ENCODE measurements around the gene NUDT4B. TPM values are rescaled to one million over a fixed set of nuclear protein-coding genes. Genes with fewer than 3 reads are reported as not detected.
"Not testable (repeated sequence)": the region's sequence is repeated elsewhere in the genome, so short reads cannot be mapped to it uniquely, and the experiment has no call there.

Gene NUDT4B
- polyA plus RNA-seq, 3 donors: 7.7 to 17.4 (median 8.4) TPM

- H3K27ac Mint-ChIP-seq; H4K20me1 ChIP-seq (ENCODE audit: insufficient read depth, low read length); H3K4me1 Mint-ChIP-seq; H3K9ac ChIP-seq (ENCODE audit: insufficient read depth, low read length, poor library complexity, severe bottlenecking); H3K27me3 ChIP-seq (ENCODE audit: control insufficient read depth in 2 of 2, insufficient read depth in 2 of 2, low read length in 2 of 2); DNase-seq; intact Hi-C loops (cut with micrococcal nuclease); H3K79me2 ChIP-seq (ENCODE audit: insufficient read depth, low read length); H3K4me1 ChIP-seq (ENCODE audit: control insufficient read depth in 1 of 2, insufficient read depth in 2 of 2, low read length in 2 of 2); H3K9me3 Mint-ChIP-seq; H2AFZ ChIP-seq (ENCODE audit: insufficient read depth, low read depth, low read length, poor library complexity, severe bottlenecking); H3K36me3 Mint-ChIP-seq; H3K27me3 Mint-ChIP-seq (ENCODE audit: low read depth in 3 of 3); H3K36me3 ChIP-seq (replicated peaks in 1 of 2; ENCODE audit: control insufficient read depth in 1 of 2, insufficient read depth in 2 of 2, low read length in 2 of 2); H3K27ac ChIP-seq (ENCODE audit: low read depth in 1 of 2, low read length in 2 of 2); H3K4me3 Mint-ChIP-seq; H3K4me3 ChIP-seq (replicated peaks in 1 of 3; ENCODE audit: low read depth in 2 of 3, low read length in 3 of 3); H3K4me2 ChIP-seq (replicated peaks; ENCODE audit: extremely low read depth, low read length, poor library complexity, severe bottlenecking); H3K9me3 ChIP-seq (replicated peaks in 1 of 2; ENCODE audit: control insufficient read depth in 1 of 2, insufficient read depth in 1 of 2, low read length in 2 of 2): not testable (repeated sequence)
- no CpG with 5 or more reads among the region's 3 CpGs for WGBS (ENCODE audit: insufficient coverage)
Measured at GRCh38 chr1:148723515-148723914, 25.1 kb upstream of the NUDT4B start.

GRCh38 chr1:148724872-148725271, 23.7 kb upstream of the NUDT4B start:
- H3K79me2 ChIP-seq (ENCODE audit: insufficient read depth, low read length); H3K27ac Mint-ChIP-seq; H3K27me3 Mint-ChIP-seq (ENCODE audit: low read depth in 3 of 3); H3K27me3 ChIP-seq (ENCODE audit: control insufficient read depth in 2 of 2, insufficient read depth in 2 of 2, low read length in 2 of 2); H3K4me3 Mint-ChIP-seq; H3K9me3 ChIP-seq (replicated peaks in 1 of 2; ENCODE audit: control insufficient read depth in 1 of 2, insufficient read depth in 1 of 2, low read length in 2 of 2); H3K36me3 ChIP-seq (replicated peaks in 1 of 2; ENCODE audit: control insufficient read depth in 1 of 2, insufficient read depth in 2 of 2, low read length in 2 of 2); H2AFZ ChIP-seq (ENCODE audit: insufficient read depth, low read depth, low read length, poor library complexity, severe bottlenecking); H4K20me1 ChIP-seq (ENCODE audit: insufficient read depth, low read length); H3K4me3 ChIP-seq (replicated peaks in 1 of 3; ENCODE audit: low read depth in 2 of 3, low read length in 3 of 3); H3K4me2 ChIP-seq (replicated peaks; ENCODE audit: extremely low read depth, low read length, poor library complexity, severe bottlenecking); H3K36me3 Mint-ChIP-seq; H3K4me1 ChIP-seq (ENCODE audit: control insufficient read depth in 1 of 2, insufficient read depth in 2 of 2, low read length in 2 of 2); intact Hi-C loops (cut with micrococcal nuclease); DNase-seq; H3K9ac ChIP-seq (ENCODE audit: insufficient read depth, low read length, poor library complexity, severe bottlenecking); H3K27ac ChIP-seq (ENCODE audit: low read depth in 1 of 2, low read length in 2 of 2); H3K4me1 Mint-ChIP-seq; H3K9me3 Mint-ChIP-seq: not testable (repeated sequence)
- no CpG with 5 or more reads among the region's 3 CpGs for WGBS (ENCODE audit: insufficient coverage)

- intact Hi-C loops (cut with micrococcal nuclease): not testable (repeated sequence)
Measured at GRCh38 chr1:148727862-148728261, 20.7 kb upstream of the NUDT4B start.

GRCh38 chr1:148729128-148729527, 19.4 kb upstream of the NUDT4B start:
- H3K36me3 ChIP-seq (replicated peaks in 1 of 2; ENCODE audit: control insufficient read depth in 1 of 2, insufficient read depth in 2 of 2, low read length in 2 of 2); H3K4me3 ChIP-seq (replicated peaks in 1 of 3; ENCODE audit: low read depth in 2 of 3, low read length in 3 of 3); intact Hi-C loops (cut with micrococcal nuclease); H3K4me2 ChIP-seq (replicated peaks; ENCODE audit: extremely low read depth, low read length, poor library complexity, severe bottlenecking); H3K27me3 Mint-ChIP-seq (ENCODE audit: low read depth in 3 of 3); H3K27me3 ChIP-seq (ENCODE audit: control insufficient read depth in 2 of 2, insufficient read depth in 2 of 2, low read length in 2 of 2); H3K27ac ChIP-seq (ENCODE audit: low read depth in 1 of 2, low read length in 2 of 2); H3K9me3 Mint-ChIP-seq; H3K4me3 Mint-ChIP-seq; H3K36me3 Mint-ChIP-seq; H3K4me1 ChIP-seq (ENCODE audit: control insufficient read depth in 1 of 2, insufficient read depth in 2 of 2, low read length in 2 of 2); H2AFZ ChIP-seq (ENCODE audit: insufficient read depth, low read depth, low read length, poor library complexity, severe bottlenecking); H4K20me1 ChIP-seq (ENCODE audit: insufficient read depth, low read length); H3K9ac ChIP-seq (ENCODE audit: insufficient read depth, low read length, poor library complexity, severe bottlenecking); DNase-seq; H3K79me2 ChIP-seq (ENCODE audit: insufficient read depth, low read length); H3K9me3 ChIP-seq (replicated peaks in 1 of 2; ENCODE audit: control insufficient read depth in 1 of 2, insufficient read depth in 1 of 2, low read length in 2 of 2); H3K4me1 Mint-ChIP-seq; H3K27ac Mint-ChIP-seq: not testable (repeated sequence)
- WGBS (ENCODE audit: insufficient coverage): no CpG with 5 or more reads among the region's 3 CpGs

More at GRCh38 chr1:148727862-148728261, 20.7 kb upstream of the NUDT4B start:
- H3K4me3 ChIP-seq (replicated peaks in 1 of 3; ENCODE audit: low read depth in 2 of 3, low read length in 3 of 3); H4K20me1 ChIP-seq (ENCODE audit: insufficient read depth, low read length); H3K9ac ChIP-seq (ENCODE audit: insufficient read depth, low read length, poor library complexity, severe bottlenecking); H3K4me1 Mint-ChIP-seq; H3K36me3 ChIP-seq (replicated peaks in 1 of 2; ENCODE audit: control insufficient read depth in 1 of 2, insufficient read depth in 2 of 2, low read length in 2 of 2); H3K27ac ChIP-seq (ENCODE audit: low read depth in 1 of 2, low read length in 2 of 2); H3K27ac Mint-ChIP-seq; H3K9me3 Mint-ChIP-seq; H3K36me3 Mint-ChIP-seq; H3K4me3 Mint-ChIP-seq; H3K4me1 ChIP-seq (ENCODE audit: control insufficient read depth in 1 of 2, insufficient read depth in 2 of 2, low read length in 2 of 2); H3K27me3 Mint-ChIP-seq (ENCODE audit: low read depth in 3 of 3); DNase-seq; H3K9me3 ChIP-seq (replicated peaks in 1 of 2; ENCODE audit: control insufficient read depth in 1 of 2, insufficient read depth in 1 of 2, low read length in 2 of 2); H3K4me2 ChIP-seq (replicated peaks; ENCODE audit: extremely low read depth, low read length, poor library complexity, severe bottlenecking); H2AFZ ChIP-seq (ENCODE audit: insufficient read depth, low read depth, low read length, poor library complexity, severe bottlenecking); H3K27me3 ChIP-seq (ENCODE audit: control insufficient read depth in 2 of 2, insufficient read depth in 2 of 2, low read length in 2 of 2); H3K79me2 ChIP-seq (ENCODE audit: insufficient read depth, low read length): not testable (repeated sequence)
- no CpG with 5 or more reads among the region's 2 CpGs for WGBS (ENCODE audit: insufficient coverage)

All from CD14-positive monocyte (primary cell).